HG03571 (cell line): ENCODE measurements around the gene SF3B1.
"Not testable (repeated sequence)": the region's sequence is repeated elsewhere in the genome, so short reads cannot be mapped to it uniquely, and the experiment has no call there.

ENCODE experiments used
- ATAC-seq: cut with Tn5 transposase; IDR thresholded peaks from one replicate; pipeline ENCODE4 v1.9.1; 2021; ENCODE audit not compliant: unreplicated experiment

Gene SF3B1

GRCh38 chr2:197433780-197434438 lies 919 bp downstream of the SF3B1 start:
- no peak for ATAC-seq

GRCh38 chr2:197432527-197432926 lies 2.3 kb downstream of the SF3B1 start:
- ATAC-seq, result not testable (repeated sequence)

- ATAC-seq, result no peak
Measured at GRCh38 chr2:197431858-197432257, 3.0 kb downstream of the SF3B1 start.

- no peak for ATAC-seq
Measured at GRCh38 chr2:197427986-197428385, 6.8 kb downstream of the SF3B1 start.

GRCh38 chr2:197426723-197427603 lies 7.9 kb downstream of the SF3B1 start:
- ATAC-seq, result no peak

- ATAC-seq, result no peak
Measured at GRCh38 chr2:197425550-197425949, 9.3 kb downstream of the SF3B1 start.

GRCh38 chr2:197423307-197423706 lies 11.5 kb downstream of the SF3B1 start:
- no peak for ATAC-seq

- no peak for ATAC-seq
Measured at GRCh38 chr2:197419438-197419837, 15.4 kb downstream of the SF3B1 start.

- ATAC-seq, result no peak
Measured at GRCh38 chr2:197416268-197416667, 18.6 kb downstream of the SF3B1 start.

GRCh38 chr2:197414515-197414914 lies 20.3 kb downstream of the SF3B1 start:
- no peak for ATAC-seq

- ATAC-seq, result no peak
Measured at GRCh38 chr2:197414039-197414438, 20.8 kb downstream of the SF3B1 start.

GRCh38 chr2:197405582-197405981 lies 29.2 kb downstream of the SF3B1 start:
- ATAC-seq, result no peak

GRCh38 chr2:197399887-197400540 lies 34.8 kb downstream of the SF3B1 start:
- ATAC-seq, result no peak

- no peak for ATAC-seq
Measured at GRCh38 chr2:197398913-197399312, 35.9 kb downstream of the SF3B1 start.

GRCh38 chr2:197391220-197391717 lies 43.6 kb downstream of the SF3B1 start:
- ATAC-seq, result no peak

GRCh38 chr2:197388866-197389587 lies 45.8 kb downstream of the SF3B1 start:
- ATAC-seq, result no peak

GRCh38 chr2:197387179-197387578 lies 47.6 kb downstream of the SF3B1 start:
- ATAC-seq, result no peak

- ATAC-seq, result no peak
Measured at GRCh38 chr2:197386242-197386641, 48.6 kb downstream of the SF3B1 start.

- ATAC-seq, result no peak
Measured at GRCh38 chr2:197383825-197384224, 51.0 kb downstream of the SF3B1 start.

- ATAC-seq, result no peak
Measured at GRCh38 chr2:197381641-197382040, 53.2 kb downstream of the SF3B1 start.

GRCh38 chr2:197379918-197380309 lies 54.9 kb downstream of the SF3B1 start:
- not testable (repeated sequence) for ATAC-seq
